MCF 10A (cell line): ENCODE data around the gene HMGN4. TPM values are rescaled to one million over a fixed set of nuclear protein-coding genes. Genes with fewer than 3 reads are reported as not detected.
A peak's percentile ranks its signal among the peaks of the same experiment; 100 is the strongest.

Experiments
- BruUV-seq: library from RNA; stranded (reverse); fragments of 400-500 nt; replicated peaks from 2 replicates; lab custom pipeline; 2021; lab: Mats Ljungman, UMichigan
- CTCF ChIA-PET: fragments of 300-600 bp; sonication (Branson Sonifier 250); formaldehyde crosslinking; extraction: SDS; loops from one replicate; lab custom pipeline; 2021; ENCODE audit warnings: antibody characterized with exemption, inconsistent platforms; lab: Yijun Ruan, JAX
- POLR2A ChIA-PET: fragments of 300-600, 350-650 bp; sonication (Branson Sonifier 250); formaldehyde crosslinking; extraction: SDS; loops from one replicate; lab custom pipeline; 2020; ENCODE audit warnings: antibody characterized with exemption, inconsistent platforms; lab: Yijun Ruan, JAX
- DNase-seq: peaks from one replicate; pipeline ENCODE4 v3.0.0-alpha.2; 2018; ENCODE audit not compliant: unreplicated experiment
- H3K27ac Mint-ChIP-seq: one replicate; pipeline ENCODE4 v1.8.0; 2022; ENCODE audit warnings: mild to moderate bottlenecking, low read depth, mixed read lengths; ENCODE audit not compliant: unreplicated experiment
- H3K27me3 Mint-ChIP-seq: one replicate; pipeline ENCODE4 v1.8.0; 2022; ENCODE audit warnings: mixed read lengths; ENCODE audit not compliant: insufficient read depth, unreplicated experiment
- H3K36me3 Mint-ChIP-seq: one replicate; pipeline ENCODE4 v1.8.0; 2022; ENCODE audit warnings: mild to moderate bottlenecking, moderate library complexity, mixed read lengths; ENCODE audit not compliant: insufficient read depth, unreplicated experiment
- H3K4me1 Mint-ChIP-seq: one replicate; pipeline ENCODE4 v1.8.0; 2022; ENCODE audit warnings: mixed read lengths; ENCODE audit not compliant: insufficient read depth, unreplicated experiment
- H3K4me3 Mint-ChIP-seq: one replicate; pipeline ENCODE4 v1.8.0; 2022; ENCODE audit warnings: mild to moderate bottlenecking, moderate library complexity, mixed read lengths; ENCODE audit not compliant: unreplicated experiment
- H3K9me3 Mint-ChIP-seq: one replicate; pipeline ENCODE4 v1.8.0; 2022; ENCODE audit warnings: mixed read lengths; ENCODE audit not compliant: unreplicated experiment
- intact Hi-C: fragments of 100-400 bp; cut with micrococcal nuclease; formaldehyde crosslinking; loops from 2 replicates; pipeline ENCODE4 v1.14.1; 2022
- total RNA-seq: library from RNA; stranded (reverse); gene quantifications from 2 replicates; pipeline ENCODE4 v1.2.3, GENCODE V29; 2022
- TF ChIP-seq, protein P1 (sequence below): fragments of 200-600 bp; IDR thresholded peaks from one replicate; pipeline ENCODE4 v1.8.0; 2022; ENCODE audit warnings: antibody characterized with exemption, mild to moderate bottlenecking; ENCODE audit not compliant: unreplicated experiment

HMGN4 gene
- total RNA-seq, 1 experiment from 2014 or later = 71.7 TPM

DNA sequence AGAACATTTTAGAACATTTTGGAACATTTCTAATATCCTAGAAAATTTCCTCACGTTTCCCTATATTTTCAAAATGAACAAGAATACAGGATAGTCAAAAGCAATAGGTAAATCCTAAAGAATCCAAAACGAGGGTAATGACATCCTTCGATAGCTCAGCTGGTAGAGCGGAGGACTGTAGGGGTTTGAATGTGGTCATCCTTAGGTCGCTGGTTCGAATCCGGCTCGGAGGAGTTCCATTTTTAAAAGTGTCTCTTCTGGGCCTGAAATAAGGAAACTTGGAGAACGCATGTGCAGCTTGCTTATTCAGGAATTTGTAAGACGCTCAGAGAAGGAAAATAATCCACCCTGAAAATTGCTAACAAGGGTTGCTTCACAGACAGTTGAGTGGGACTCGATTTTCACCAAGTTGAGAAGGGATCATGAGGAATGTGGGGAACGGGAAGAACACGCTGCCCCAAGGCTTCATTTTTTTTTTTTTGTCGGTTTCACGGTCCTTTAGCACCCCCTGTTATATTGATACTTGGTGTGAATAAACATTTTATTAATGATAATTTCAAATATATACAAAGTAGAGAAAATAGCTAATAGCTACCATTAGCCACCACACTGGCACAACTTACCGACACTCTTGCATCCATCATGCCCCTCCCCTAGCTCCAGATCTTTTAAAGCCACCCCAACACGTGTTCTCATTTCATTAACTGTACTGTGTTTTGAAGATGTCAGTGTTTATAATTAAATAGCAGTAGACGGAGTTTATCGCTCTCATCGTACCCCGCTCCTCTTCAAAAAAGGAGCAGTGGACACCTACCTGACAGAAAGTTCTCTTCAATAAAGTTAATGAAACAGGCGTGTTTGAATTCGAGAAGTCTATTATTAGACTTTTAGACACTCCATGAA, 56.8 kb downstream of the HMGN4 start:
- peak; percentile 52 for DNase-seq
- intact Hi-C loops = loop anchor here (1.0 to 5.0 kb wide), 4 partner anchors 18 to 378 kb away; a partner anchor contains a TSS
- CTCF ChIA-PET = interaction anchor here (0.5 to 8.7 kb wide), 26 partner anchors 8 to 1295 kb away, joined by 3 to 84 read pairs (median 4); partner anchors contain the start of gene HMGN4
- Mint-ChIP-seq H3K9me3 (no peaks in the 10 kb centered on the region), H3K4me1 (peaks cover 6% of the 10 kb centered on the region), H3K4me3 (no peak overlapping the region), H3K27me3 (no peaks in the 10 kb centered on the region), H3K27ac (no peak overlapping the region), H3K36me3 (peaks cover 30% of the 10 kb centered on the region)
- no TSS peak for BruUV-seq
- POLR2A ChIA-PET = interaction anchor here (0.6 to 3.5 kb wide), 33 partner anchors 10 to 1300 kb away, joined by 3 to 31 read pairs (median 4); partner anchors contain the start of genes BTN2A1 and HMGN4
- TF ChIP-seq, protein P1, sequence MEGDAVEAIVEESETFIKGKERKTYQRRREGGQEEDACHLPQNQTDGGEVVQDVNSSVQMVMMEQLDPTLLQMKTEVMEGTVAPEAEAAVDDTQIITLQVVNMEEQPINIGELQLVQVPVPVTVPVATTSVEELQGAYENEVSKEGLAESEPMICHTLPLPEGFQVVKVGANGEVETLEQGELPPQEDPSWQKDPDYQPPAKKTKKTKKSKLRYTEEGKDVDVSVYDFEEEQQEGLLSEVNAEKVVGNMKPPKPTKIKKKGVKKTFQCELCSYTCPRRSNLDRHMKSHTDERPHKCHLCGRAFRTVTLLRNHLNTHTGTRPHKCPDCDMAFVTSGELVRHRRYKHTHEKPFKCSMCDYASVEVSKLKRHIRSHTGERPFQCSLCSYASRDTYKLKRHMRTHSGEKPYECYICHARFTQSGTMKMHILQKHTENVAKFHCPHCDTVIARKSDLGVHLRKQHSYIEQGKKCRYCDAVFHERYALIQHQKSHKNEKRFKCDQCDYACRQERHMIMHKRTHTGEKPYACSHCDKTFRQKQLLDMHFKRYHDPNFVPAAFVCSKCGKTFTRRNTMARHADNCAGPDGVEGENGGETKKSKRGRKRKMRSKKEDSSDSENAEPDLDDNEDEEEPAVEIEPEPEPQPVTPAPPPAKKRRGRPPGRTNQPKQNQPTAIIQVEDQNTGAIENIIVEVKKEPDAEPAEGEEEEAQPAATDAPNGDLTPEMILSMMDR = no peak

DNA sequence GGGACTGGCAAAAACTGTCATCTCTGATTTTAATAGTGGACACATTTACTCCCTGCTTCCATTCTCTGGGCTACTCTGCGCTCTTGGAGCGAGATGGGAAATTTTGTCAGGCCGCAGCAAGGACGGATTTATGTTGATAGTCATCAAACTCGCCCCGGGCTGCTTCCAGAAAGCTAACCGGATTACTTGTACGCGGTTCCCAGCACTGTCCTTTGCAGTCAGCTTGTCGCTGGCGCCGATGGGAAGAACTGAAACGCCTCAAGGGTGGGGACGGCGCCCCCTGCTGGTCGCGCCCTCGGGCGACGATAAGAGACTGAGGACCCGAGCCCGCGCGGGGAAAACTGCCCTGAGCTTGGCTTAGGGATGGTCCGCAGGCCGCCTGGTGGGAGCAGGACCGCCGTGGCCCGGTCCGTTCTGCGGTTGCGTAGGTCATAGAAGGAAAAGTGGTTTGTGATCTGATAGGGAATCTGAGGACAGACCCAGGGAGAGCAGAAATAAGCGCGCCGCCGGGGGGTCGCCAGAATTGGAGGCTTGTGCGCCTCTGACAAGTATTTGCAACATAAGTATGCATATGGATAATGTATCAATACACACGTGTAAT, 57.6 kb downstream of the HMGN4 start:
- POLR2A ChIA-PET = interaction anchor here (0.5 to 3.5 kb wide), 31 partner anchors 11 to 1867 kb away, joined by 3 to 31 read pairs (median 4); partner anchors contain the start of genes BTN2A1 and HMGN4
- TF ChIP-seq, protein P1 = peak; percentile 91
- H3K9me3 Mint-ChIP-seq = no peaks in the 10 kb centered on the region

More for the DNA sequence above, 57.6 kb downstream of the HMGN4 start:
- no TSS peak for BruUV-seq
- CTCF ChIA-PET = interaction anchor here (0.5 to 8.7 kb wide), 21 partner anchors 8 to 697 kb away, joined by 3 to 84 read pairs (median 4); partner anchors contain the start of gene HMGN4
- Mint-ChIP-seq H3K27me3 (no peaks in the 10 kb centered on the region), H3K36me3 (peaks cover 32% of the 10 kb centered on the region), H3K4me3 (no peak overlapping the region), H3K4me1 (peaks cover 6% of the 10 kb centered on the region), H3K27ac (no peak overlapping the region)
- peak; percentile 88 for DNase-seq
- intact Hi-C loops = loop anchor here (1.0 to 5.0 kb wide), 5 partner anchors 18 to 420 kb away; a partner anchor contains a TSS

Other genes with a start within 250 kb of the HMGN4 start
- 9.9 and 16.4 TPM in 2 replicates for gene BTN3A2, start 173.2 kb upstream of the HMGN4 start, total RNA-seq
- gene BTN2A2, start 155.3 kb upstream of the HMGN4 start, total RNA-seq = 6.7 and 8.7 TPM in 2 replicates
- 8.0 and 15.5 TPM in 2 replicates for gene BTN3A1, start 136.1 kb upstream of the HMGN4 start, total RNA-seq
- gene BTN3A3, start 97.9 kb upstream of the HMGN4 start, total RNA-seq = 7.4 and 9.8 TPM in 2 replicates
- gene BTN2A1, start 80.4 kb upstream of the HMGN4 start, total RNA-seq = 14.6 and 16.9 TPM in 2 replicates
- not detected in 2 replicates for gene BTN1A1, start 38.1 kb upstream of the HMGN4 start, total RNA-seq
- gene ABT1, start 58.6 kb downstream of the HMGN4 start, total RNA-seq = 11.9 and 12.9 TPM in 2 replicates
- 20.7 and 23.3 TPM in 2 replicates for gene ZNF322, start 121.4 kb downstream of the HMGN4 start, total RNA-seq